Measurements from ENCODE around the gene S100A7A. TPM values are rescaled to one million over a fixed set of nuclear protein-coding genes. Genes with fewer than 3 reads are reported as not detected.
"Not testable (repeated sequence)": the region's sequence is repeated elsewhere in the genome, so short reads cannot be mapped to it uniquely, and the experiment has no call there.

The S100A7A gene
- total RNA-seq, 4 donors from 2014 or later, result 0.16 to 0.79 TPM; not detected in 2

DNA sequence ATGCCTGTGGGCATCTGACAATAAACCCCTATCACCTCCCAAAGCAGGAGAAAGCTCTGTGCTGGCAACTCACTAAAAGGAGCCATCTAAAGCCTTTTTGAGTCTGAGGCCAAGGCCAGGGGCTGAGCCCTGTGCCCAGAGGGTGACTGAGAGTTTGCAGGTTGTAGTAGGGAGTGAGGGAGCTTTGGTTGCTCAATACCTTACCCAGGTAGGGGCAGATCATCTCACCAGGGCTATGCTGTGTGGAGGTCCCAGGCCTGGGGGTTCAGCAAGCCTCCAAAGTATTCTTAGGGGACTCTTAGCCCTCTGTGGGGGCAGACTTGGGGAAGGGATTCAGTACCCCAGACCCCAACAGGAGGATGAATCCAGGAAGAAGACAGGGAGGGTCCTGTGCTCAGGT lies 23.0 kb downstream of the S100A7A start:
- no peak for ATAC-seq
- no peaks in the 10 kb centered on the region for H3K4me1 ChIP-seq
- peaks cover 0 to 8% (median 0%) of the 10 kb centered on the region in 3 donors for H3K9me3 ChIP-seq
- H3K27ac ChIP-seq, result no peak overlapping the region
- H3K27me3 ChIP-seq, result peaks cover 33% of the 10 kb centered on the region
- H3K36me3 ChIP-seq, result no peaks in the 10 kb centered on the region
- H3K4me3 ChIP-seq, result no peak overlapping the region
- no peak for TF ChIP-seq EP300 (IDR thresholded peaks at IDR 0.05)

DNA sequence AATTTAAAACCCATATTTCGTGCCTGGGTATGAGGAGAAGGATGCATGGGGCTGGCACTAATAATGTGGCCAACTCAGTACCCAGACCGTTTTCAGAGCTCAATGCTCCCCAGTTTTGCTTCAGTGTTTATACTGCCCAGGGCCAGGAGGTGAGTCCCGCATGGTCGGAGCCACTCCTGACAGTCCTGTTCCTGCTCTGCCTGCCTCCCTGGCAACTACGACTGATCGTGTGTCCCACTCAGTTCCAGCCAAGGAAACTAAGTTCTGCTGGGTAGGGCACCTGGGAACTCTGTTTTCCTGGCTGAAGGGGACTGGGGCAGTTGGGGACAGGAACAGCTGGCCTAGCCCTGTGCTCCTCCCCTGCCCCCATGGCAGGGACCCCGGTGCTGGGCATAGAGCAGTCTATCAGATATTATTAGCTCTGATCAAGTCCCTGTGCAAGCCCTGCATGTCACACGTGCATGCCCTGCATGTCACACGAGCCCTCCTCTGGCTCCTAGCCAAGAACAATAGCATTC lies 25.0 kb downstream of the S100A7A start:
- ATAC-seq, result no peak
- peaks cover 38% of the 10 kb centered on the region for H3K27me3 ChIP-seq
- H3K4me1 ChIP-seq, result no peaks in the 10 kb centered on the region
- no peaks in the 10 kb centered on the region for H3K36me3 ChIP-seq
- WGBS, 2 donors (ENCODE audit: low coverage in 1 of 2), result 62 to 70% methylated on average over 4 of the region's 9 CpGs
- H3K27ac ChIP-seq, result no peak overlapping the region
- peaks cover 0 to 8% (median 0%) of the 10 kb centered on the region in 3 donors for H3K9me3 ChIP-seq
- TF ChIP-seq POLR2AphosphoS5 (IDR thresholded peaks at IDR 0.05), result no peak
- no peak for TF ChIP-seq EP300 (IDR thresholded peaks at IDR 0.05)
- TF ChIP-seq, protein P1, sequence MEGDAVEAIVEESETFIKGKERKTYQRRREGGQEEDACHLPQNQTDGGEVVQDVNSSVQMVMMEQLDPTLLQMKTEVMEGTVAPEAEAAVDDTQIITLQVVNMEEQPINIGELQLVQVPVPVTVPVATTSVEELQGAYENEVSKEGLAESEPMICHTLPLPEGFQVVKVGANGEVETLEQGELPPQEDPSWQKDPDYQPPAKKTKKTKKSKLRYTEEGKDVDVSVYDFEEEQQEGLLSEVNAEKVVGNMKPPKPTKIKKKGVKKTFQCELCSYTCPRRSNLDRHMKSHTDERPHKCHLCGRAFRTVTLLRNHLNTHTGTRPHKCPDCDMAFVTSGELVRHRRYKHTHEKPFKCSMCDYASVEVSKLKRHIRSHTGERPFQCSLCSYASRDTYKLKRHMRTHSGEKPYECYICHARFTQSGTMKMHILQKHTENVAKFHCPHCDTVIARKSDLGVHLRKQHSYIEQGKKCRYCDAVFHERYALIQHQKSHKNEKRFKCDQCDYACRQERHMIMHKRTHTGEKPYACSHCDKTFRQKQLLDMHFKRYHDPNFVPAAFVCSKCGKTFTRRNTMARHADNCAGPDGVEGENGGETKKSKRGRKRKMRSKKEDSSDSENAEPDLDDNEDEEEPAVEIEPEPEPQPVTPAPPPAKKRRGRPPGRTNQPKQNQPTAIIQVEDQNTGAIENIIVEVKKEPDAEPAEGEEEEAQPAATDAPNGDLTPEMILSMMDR (IDR thresholded peaks at IDR 0.05), result no peak
- TF ChIP-seq POLR2A (IDR thresholded peaks at IDR 0.05), result no peak
- no peak overlapping the region for H3K4me3 ChIP-seq

DNA sequence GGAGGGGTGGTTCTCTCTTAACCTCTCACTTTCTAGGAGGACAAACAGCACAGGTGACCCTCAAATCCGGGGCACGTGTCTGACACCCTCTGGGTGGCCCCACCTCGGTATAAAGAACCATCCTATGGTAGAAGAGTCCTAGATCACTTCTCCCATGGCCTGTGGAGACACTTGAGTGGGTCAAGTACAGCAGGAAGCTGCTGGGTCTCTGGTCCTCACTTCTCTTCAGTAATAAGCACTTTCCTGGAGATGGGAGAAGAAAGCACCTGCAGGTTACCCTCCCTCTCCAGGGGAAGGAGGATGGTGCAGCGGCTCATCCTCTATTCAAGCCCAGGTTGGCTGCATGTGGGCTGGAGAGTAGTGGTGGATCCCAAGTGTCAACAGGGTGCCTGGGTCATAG lies 27.2 kb downstream of the S100A7A start:
- no peak overlapping the region for H3K27ac ChIP-seq
- H3K36me3 ChIP-seq, result no peaks in the 10 kb centered on the region
- no peaks in the 10 kb centered on the region for H3K4me1 ChIP-seq
- peaks cover 31% of the 10 kb centered on the region for H3K27me3 ChIP-seq
- WGBS, 2 donors (ENCODE audit: low coverage in 1 of 2), result 75% methylated on average over 4 of the region's 4 CpGs; no CpG with 5 or more reads in 1 of the 2 donors
- H3K9me3 ChIP-seq, result peaks cover 0 to 8% (median 0%) of the 10 kb centered on the region in 3 donors
- no peak for TF ChIP-seq EP300 (IDR thresholded peaks at IDR 0.05)
- no peak for TF ChIP-seq POLR2A (IDR thresholded peaks at IDR 0.05)
- TF ChIP-seq, protein P1 (IDR thresholded peaks at IDR 0.05), result no peak
- TF ChIP-seq POLR2AphosphoS5 (IDR thresholded peaks at IDR 0.05), result no peak
- no peak overlapping the region for H3K4me3 ChIP-seq
- ATAC-seq, result no peak

- 80% methylated on average over 1 of the region's 5 CpGs; no CpG with 5 or more reads in 1 of the 2 donors for WGBS, 2 donors (ENCODE audit: low coverage in 1 of 2)
- Histone ChIP-seq H3K27me3 (peaks cover 33% of the 10 kb centered on the region), H3K4me1 (no peaks in the 10 kb centered on the region), H3K4me3 (no peak overlapping the region), H3K27ac (no peak overlapping the region), H3K36me3 (no peaks in the 10 kb centered on the region), H3K9me3 (peaks cover 0 to 8% (median 0%) of the 10 kb centered on the region in 3 donors)
- no peak for TF ChIP-seq POLR2AphosphoS5 (IDR thresholded peaks at IDR 0.05)
- no peak for TF ChIP-seq POLR2A (IDR thresholded peaks at IDR 0.05)
- no peak for TF ChIP-seq EP300 (IDR thresholded peaks at IDR 0.05)
- TF ChIP-seq, protein P1 (IDR thresholded peaks at IDR 0.05), result no peak
- ATAC-seq, result no peak
Measured at GRCh38 chr1:153444078-153444477, 27.8 kb downstream of the S100A7A start.

GRCh38 chr1:153447498-153448170 lies 31.3 kb downstream of the S100A7A start:
- Histone ChIP-seq H3K9me3 (peaks cover 0 to 8% (median 0%) of the 10 kb centered on the region in 3 donors), H3K27ac (no peak overlapping the region), H3K4me1 (no peaks in the 10 kb centered on the region), H3K27me3 (peaks cover 46% of the 10 kb centered on the region), H3K36me3 (no peaks in the 10 kb centered on the region), H3K4me3 (no peak overlapping the region)
- no peak for ATAC-seq
- TF ChIP-seq POLR2AphosphoS5 (IDR thresholded peaks at IDR 0.05), result no peak
- no peak for TF ChIP-seq EP300 (IDR thresholded peaks at IDR 0.05)
- TF ChIP-seq, protein P1 (IDR thresholded peaks at IDR 0.05), result no peak
- TF ChIP-seq POLR2A (IDR thresholded peaks at IDR 0.05), result no peak
- WGBS, 2 donors (ENCODE audit: low coverage in 1 of 2), result 75 to 92% methylated on average over 1 of the region's 1 CpG

- WGBS, 2 donors (ENCODE audit: low coverage in 1 of 2), result 50 to 78% methylated on average over 2 to 4 of the region's 4 CpGs
Measured at GRCh38 chr1:153448851-153449250, 32.5 kb downstream of the S100A7A start.

More at GRCh38 chr1:153448851-153449250, 32.5 kb downstream of the S100A7A start:
- not testable (repeated sequence) for H3K4me1 ChIP-seq, H3K4me3 ChIP-seq, H3K9me3 ChIP-seq, H3K27ac ChIP-seq, H3K36me3 ChIP-seq, ATAC-seq
- peaks cover 42% of the 10 kb centered on the region for H3K27me3 ChIP-seq
